Loucy (cell line): Measurements from ENCODE around the gene ADAMTS2.

Experiments used
- EZH2phosphoT487 ChIP-seq: fragments of 200-600 bp; IDR thresholded peaks from 2 replicates; pipeline ENCODE4 v1.6.1; 2018; ENCODE audit warnings: antibody characterized with exemption, mild to moderate bottlenecking, moderate library complexity, borderline replicate concordance
- TF ChIP-seq, protein P1 (sequence below): fragments of 200-600 bp; sonication (generic); conservative IDR thresholded peaks from 2 replicates; pipeline ENCODE4 v1.5.1; 2014; ENCODE audit warnings: mild to moderate bottlenecking, antibody characterized with exemption, low read length

DNA sequence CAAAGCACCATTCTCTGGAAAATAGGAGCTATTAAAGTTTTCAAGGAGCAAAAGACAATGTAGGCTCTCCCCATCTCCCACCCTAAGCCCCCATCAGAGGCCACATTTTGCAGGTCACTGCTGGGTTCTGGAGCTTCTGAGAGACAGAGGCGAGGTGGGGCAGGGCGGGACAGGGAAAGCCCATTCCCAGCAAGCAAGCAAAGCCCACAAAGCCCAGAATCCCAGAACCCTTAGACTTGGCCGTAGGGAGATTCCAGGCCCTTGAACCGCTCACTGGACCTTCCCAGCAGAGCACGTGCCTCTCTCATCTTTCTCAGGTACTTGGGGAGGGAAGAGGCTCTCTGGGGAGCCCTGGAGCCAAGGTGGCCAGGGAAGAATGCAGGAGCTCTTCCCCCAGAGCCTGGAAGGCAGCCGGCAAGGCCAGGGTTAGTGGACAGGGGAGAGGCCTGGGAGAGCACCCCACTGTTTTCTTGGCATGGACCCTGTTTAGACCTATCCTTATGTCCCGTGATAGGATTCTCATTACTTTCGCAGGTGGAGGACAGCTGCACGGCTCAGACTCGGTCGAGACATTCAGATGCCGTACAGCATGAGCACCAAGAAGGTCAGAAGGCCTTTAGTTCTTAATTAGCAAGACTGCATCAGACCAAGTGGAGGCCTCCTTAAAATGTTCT is 232.7 kb downstream of the ADAMTS2 start:
- TF ChIP-seq, protein P1, sequence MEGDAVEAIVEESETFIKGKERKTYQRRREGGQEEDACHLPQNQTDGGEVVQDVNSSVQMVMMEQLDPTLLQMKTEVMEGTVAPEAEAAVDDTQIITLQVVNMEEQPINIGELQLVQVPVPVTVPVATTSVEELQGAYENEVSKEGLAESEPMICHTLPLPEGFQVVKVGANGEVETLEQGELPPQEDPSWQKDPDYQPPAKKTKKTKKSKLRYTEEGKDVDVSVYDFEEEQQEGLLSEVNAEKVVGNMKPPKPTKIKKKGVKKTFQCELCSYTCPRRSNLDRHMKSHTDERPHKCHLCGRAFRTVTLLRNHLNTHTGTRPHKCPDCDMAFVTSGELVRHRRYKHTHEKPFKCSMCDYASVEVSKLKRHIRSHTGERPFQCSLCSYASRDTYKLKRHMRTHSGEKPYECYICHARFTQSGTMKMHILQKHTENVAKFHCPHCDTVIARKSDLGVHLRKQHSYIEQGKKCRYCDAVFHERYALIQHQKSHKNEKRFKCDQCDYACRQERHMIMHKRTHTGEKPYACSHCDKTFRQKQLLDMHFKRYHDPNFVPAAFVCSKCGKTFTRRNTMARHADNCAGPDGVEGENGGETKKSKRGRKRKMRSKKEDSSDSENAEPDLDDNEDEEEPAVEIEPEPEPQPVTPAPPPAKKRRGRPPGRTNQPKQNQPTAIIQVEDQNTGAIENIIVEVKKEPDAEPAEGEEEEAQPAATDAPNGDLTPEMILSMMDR, result no peak
- no peak for TF ChIP-seq EZH2phosphoT487
